DOHH2 (cell line): Measurements from ENCODE around the gene SLC7A6OS.

Experiments used
- CTCF ChIP-seq: fragments of 200-600 bp; sonication (generic); IDR thresholded peaks from one replicate; pipeline ENCODE4 v1.5.1; 2014; ENCODE audit warnings: antibody characterized with exemption, mild to moderate bottlenecking, low read depth, low read length; ENCODE audit not compliant: poor library complexity, severe bottlenecking
- EZH2phosphoT487 ChIP-seq: fragments of 200-600 bp; sonication (generic); IDR thresholded peaks from 2 replicates; pipeline ENCODE4 v1.6.1; 2017; ENCODE audit warnings: borderline replicate concordance, mild to moderate bottlenecking, antibody characterized with exemption, low read length, moderate library complexity, mixed read lengths

- TF ChIP-seq EZH2phosphoT487 (no peak), CTCF (no peak)
Observed at GRCh38 chr16:68309799-68310198, 947 bp downstream of the SLC7A6OS start.
